Measurements from ENCODE around the gene RGS3. TPM values are rescaled to one million over a fixed set of nuclear protein-coding genes. Genes with fewer than 3 reads are reported as not detected.

The RGS3 gene
- total RNA-seq, 2 experiments from 2014 or later, result 22.8 to 32.9 TPM

DNA sequence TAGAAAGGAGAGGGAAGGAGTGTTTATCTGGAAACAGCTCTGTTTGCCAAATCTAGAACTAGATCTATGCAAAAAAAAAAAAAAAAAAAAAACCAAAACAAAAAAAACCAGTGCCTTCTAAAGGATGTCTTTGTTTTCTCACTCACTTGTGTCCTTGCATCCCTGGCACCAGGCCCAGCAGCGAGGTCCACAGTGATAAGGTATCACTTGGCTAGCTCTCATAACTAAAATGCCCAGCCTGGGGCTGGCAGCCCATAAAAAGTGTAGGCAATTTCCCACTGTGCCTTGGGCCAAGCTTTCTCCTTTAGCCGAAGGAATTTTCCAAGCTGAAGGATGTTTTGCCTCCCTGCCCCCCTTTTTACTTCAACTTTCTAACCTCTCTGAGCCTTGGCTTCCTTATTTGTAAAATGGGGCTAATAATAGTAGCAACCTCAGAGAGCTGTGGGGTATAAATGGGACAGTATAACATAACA is 20.8 kb downstream of the RGS3 start:
- Histone ChIP-seq H3K79me2 (ENCODE audit: insufficient read depth, low read depth, low read length) (no peaks in the 10 kb centered on the region), H3K4me3 (ENCODE audit: low read depth, low read length, poor library complexity, severe bottlenecking) (no peak overlapping the region), H3K9me2 (ENCODE audit: insufficient read depth, low read length) (no peaks in the 10 kb centered on the region), H3K4me2 (ENCODE audit: low read length) (no peak overlapping the region), H3K36me3 (ENCODE audit: insufficient read depth, low read length) (no peaks in the 10 kb centered on the region), H3K27ac (ENCODE audit: low read depth, low read length, poor library complexity, severe bottlenecking) (no peak overlapping the region), H2AFZ (ENCODE audit: low read length) (no peak overlapping the region), H3K4me1 (ENCODE audit: insufficient read depth, low read length, poor library complexity, severe bottlenecking) (peaks cover 6% of the 10 kb centered on the region), H4K20me1 (ENCODE audit: insufficient read depth, low read length) (no peaks in the 10 kb centered on the region), H3K9me3 (ENCODE audit: low read length) (no peaks in the 10 kb centered on the region)
- POLR2A ChIA-PET, result interaction anchor here (0.6 to 1.4 kb wide), 5 partner anchors 9 to 1012 kb away, joined by 3 to 9 read pairs (median 6); no protein-coding TSS in a partner anchor
- no TSS peak for BruUV-seq (replicated peaks)
- no peak for TF ChIP-seq EZH2phosphoT487 (IDR thresholded peaks at IDR 0.05; ENCODE audit: borderline replicate concordance, low read depth, low read length)
- TF ChIP-seq, protein P1, sequence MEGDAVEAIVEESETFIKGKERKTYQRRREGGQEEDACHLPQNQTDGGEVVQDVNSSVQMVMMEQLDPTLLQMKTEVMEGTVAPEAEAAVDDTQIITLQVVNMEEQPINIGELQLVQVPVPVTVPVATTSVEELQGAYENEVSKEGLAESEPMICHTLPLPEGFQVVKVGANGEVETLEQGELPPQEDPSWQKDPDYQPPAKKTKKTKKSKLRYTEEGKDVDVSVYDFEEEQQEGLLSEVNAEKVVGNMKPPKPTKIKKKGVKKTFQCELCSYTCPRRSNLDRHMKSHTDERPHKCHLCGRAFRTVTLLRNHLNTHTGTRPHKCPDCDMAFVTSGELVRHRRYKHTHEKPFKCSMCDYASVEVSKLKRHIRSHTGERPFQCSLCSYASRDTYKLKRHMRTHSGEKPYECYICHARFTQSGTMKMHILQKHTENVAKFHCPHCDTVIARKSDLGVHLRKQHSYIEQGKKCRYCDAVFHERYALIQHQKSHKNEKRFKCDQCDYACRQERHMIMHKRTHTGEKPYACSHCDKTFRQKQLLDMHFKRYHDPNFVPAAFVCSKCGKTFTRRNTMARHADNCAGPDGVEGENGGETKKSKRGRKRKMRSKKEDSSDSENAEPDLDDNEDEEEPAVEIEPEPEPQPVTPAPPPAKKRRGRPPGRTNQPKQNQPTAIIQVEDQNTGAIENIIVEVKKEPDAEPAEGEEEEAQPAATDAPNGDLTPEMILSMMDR (conservative IDR thresholded peaks at IDR 0.05; ENCODE audit: low read length), result no peak
- intact Hi-C loops (cut with micrococcal nuclease; ENCODE audit: unreplicated experiment), result no loop called here
- no peak for DNase-seq (ENCODE audit: low spot score)
- CTCF ChIA-PET (ENCODE audit: unreplicated experiment), result no interaction called here

DNA sequence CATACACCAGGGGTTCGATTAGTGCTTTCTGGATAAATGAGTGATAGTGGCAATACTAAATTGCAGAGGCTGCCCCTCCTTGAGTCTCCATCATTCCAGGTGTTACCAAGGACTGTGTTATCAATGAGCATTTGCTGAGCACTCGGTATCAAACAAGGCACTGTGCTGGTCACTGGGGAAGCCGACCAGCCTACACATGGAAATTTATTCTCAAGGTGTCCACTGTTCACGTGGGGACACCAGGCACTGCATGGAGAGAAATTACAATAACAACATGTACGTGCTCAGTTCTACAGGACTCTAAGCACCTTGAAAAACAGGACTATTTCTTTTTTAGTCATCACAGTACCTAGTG is 22.2 kb downstream of the RGS3 start:
- no TSS peak for BruUV-seq (replicated peaks)
- no peak overlapping the region for H3K4me2 ChIP-seq (ENCODE audit: low read length)
- no peak overlapping the region for H2AFZ ChIP-seq (ENCODE audit: low read length)
- no peaks in the 10 kb centered on the region for H4K20me1 ChIP-seq (ENCODE audit: insufficient read depth, low read length)
- peaks cover 6% of the 10 kb centered on the region for H3K4me1 ChIP-seq (ENCODE audit: insufficient read depth, low read length, poor library complexity, severe bottlenecking)
- H3K9me2 ChIP-seq (ENCODE audit: insufficient read depth, low read length), result no peaks in the 10 kb centered on the region
- DNase-seq (ENCODE audit: low spot score), result no peak
- H3K9me3 ChIP-seq (ENCODE audit: low read length), result no peaks in the 10 kb centered on the region
- ChIA-PET CTCF (ENCODE audit: unreplicated experiment) (no interaction called here), POLR2A (no interaction called here)
- H3K36me3 ChIP-seq (ENCODE audit: insufficient read depth, low read length), result no peaks in the 10 kb centered on the region
- H3K79me2 ChIP-seq (ENCODE audit: insufficient read depth, low read depth, low read length), result no peaks in the 10 kb centered on the region
- H3K27ac ChIP-seq (ENCODE audit: low read depth, low read length, poor library complexity, severe bottlenecking), result no peak overlapping the region
- TF ChIP-seq, protein P1 (conservative IDR thresholded peaks at IDR 0.05; ENCODE audit: low read length), result no peak
- no peak for TF ChIP-seq EZH2phosphoT487 (IDR thresholded peaks at IDR 0.05; ENCODE audit: borderline replicate concordance, low read depth, low read length)
- no peak overlapping the region for H3K4me3 ChIP-seq (ENCODE audit: low read depth, low read length, poor library complexity, severe bottlenecking)
- intact Hi-C loops (cut with micrococcal nuclease; ENCODE audit: unreplicated experiment), result no loop called here

DNA sequence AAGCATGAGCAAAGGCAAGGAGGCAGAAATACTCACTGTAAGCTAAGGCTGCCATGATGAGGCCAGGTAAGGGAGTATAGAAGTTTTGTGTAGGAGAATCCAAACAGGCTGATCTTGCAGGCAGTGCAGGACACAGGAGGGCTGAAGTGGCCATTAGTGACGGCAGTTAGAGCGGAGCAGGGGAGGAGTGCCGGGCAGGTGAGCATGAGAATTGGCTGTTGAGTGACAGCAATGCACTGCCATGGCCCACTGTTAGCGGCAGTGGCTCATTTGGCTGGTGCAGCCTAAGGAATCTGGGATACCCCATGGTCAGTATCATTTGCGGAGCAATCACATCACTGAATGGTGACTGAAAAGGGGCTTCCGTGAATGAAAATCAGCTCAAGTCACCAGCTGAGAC is 22.8 kb downstream of the RGS3 start:
- H3K4me2 ChIP-seq (ENCODE audit: low read length), result no peak overlapping the region
- H3K9me2 ChIP-seq (ENCODE audit: insufficient read depth, low read length), result no peaks in the 10 kb centered on the region
- H3K27ac ChIP-seq (ENCODE audit: low read depth, low read length, poor library complexity, severe bottlenecking), result no peak overlapping the region
- POLR2A ChIA-PET, result no interaction called here
- BruUV-seq (replicated peaks), result no TSS peak
- no peaks in the 10 kb centered on the region for H3K9me3 ChIP-seq (ENCODE audit: low read length)
- no peak overlapping the region for H3K4me3 ChIP-seq (ENCODE audit: low read depth, low read length, poor library complexity, severe bottlenecking)
- CTCF ChIA-PET (ENCODE audit: unreplicated experiment), result no interaction called here
- H4K20me1 ChIP-seq (ENCODE audit: insufficient read depth, low read length), result no peaks in the 10 kb centered on the region
- TF ChIP-seq, protein P1 (conservative IDR thresholded peaks at IDR 0.05; ENCODE audit: low read length), result no peak
- TF ChIP-seq EZH2phosphoT487 (IDR thresholded peaks at IDR 0.05; ENCODE audit: borderline replicate concordance, low read depth, low read length), result no peak
- H3K36me3 ChIP-seq (ENCODE audit: insufficient read depth, low read length), result no peaks in the 10 kb centered on the region
- no peak for DNase-seq (ENCODE audit: low spot score)
- intact Hi-C loops (cut with micrococcal nuclease; ENCODE audit: unreplicated experiment), result no loop called here
- no peaks in the 10 kb centered on the region for H3K79me2 ChIP-seq (ENCODE audit: insufficient read depth, low read depth, low read length)
- peaks cover 6% of the 10 kb centered on the region for H3K4me1 ChIP-seq (ENCODE audit: insufficient read depth, low read length, poor library complexity, severe bottlenecking)
- no peak overlapping the region for H2AFZ ChIP-seq (ENCODE audit: low read length)
